ENCODE data around the gene PARP6.
A peak's percentile ranks its signal among the peaks of the same experiment; 100 is the strongest.

The PARP6 gene

DNA sequence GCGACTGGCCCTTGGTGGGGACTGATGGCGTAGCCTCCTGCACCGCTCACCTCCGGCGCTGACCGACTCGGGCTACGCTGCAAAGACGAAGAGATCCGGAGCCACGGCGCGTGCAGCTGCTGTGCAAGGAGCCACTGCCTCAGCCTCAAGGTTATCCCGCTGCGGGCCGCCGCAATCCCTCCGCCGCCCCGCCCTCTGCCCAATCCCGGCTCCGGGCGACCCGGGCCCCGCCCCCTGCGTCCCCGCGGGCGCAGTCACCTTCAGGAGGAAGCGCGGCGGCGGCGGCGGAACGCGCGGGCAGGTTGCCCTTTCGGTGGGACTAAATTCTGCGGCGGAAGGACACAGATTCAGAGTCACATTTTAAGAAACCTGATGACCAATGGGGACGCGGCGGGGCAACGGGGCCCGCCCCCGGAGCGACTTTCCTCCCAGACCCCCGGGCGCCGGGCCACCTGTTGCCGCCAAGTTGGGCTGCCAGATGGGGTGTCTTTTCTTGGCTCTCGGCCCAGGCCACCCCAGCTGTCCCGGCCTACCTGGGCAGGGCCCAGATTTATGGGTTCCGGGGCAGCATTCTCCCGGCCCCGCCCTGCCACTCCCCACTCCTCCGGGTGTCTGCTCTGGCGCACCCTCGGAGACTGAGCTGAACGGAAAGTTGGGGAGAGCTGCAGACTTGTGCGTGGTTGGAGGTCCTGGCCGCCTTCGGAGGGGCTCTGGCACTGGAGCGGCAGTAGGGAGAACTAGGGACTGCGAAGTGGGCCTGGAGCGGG is 41.1 kb downstream of the PARP6 start, which contains the start of gene PKM:
TSS of gene PKM (minus strand) at position 125 of the 767 bp plus-strand sequence. CDS start 12,093 bp downstream, outside the sequence.
- DNase-seq = peak; percentile 95

DNA sequence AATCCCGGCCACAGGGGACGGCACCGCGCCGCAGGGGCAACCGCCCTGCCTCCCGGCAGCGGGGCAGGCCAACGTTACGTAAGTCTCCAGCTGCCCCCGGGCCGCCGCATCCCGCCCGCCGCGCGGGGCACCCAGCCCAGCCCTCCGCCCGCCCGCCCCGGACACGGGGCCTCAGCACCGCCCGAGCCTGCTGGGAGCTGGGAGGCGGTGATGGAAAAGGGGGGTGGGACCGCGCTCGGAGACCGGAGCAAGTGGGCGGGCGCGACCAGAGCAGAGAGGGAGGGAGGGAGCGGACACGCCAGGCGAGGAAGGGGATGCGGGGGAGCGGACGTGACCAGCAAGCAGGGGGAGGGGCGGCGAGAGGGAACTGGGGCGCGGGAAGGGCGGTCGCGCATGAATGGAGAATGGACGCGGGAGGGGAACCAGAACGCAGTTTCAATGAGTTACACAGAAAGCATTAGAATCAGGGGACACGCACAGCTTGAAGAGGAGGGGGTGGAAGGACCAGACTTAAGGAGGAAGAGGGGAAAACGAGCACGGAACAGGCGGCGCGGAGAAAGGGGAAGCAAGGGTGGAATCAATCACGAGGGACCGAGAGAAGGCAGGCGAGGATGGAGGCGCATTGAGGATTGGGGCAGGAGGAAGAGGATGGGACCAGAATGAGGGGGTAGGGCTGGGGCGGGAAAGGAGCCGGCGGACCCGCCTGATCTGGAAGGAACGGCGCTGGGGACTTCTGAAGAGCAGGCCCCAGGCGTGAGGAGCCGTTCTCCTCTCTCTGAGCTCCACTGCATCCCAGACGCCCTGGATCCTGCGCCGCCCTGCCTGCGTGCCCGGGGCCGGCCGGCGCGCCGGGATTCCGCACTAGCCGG is 41.9 kb downstream of the PARP6 start:
- peak; percentile 61 for DNase-seq

DNA sequence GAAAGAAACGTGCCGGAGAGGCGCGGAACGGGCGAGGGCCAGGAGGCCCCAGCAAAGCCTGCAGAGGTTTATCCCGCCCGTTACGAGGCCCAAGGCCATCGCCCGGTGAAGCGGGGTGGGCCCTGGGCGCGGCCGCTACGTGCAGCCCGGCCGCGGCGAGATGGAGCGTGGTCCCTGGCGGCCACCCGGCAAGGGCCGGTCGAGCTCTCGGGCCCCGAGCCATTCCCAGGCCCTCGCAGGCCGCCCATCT is 42.5 kb downstream of the PARP6 start:
- no peak for DNase-seq

DNA sequence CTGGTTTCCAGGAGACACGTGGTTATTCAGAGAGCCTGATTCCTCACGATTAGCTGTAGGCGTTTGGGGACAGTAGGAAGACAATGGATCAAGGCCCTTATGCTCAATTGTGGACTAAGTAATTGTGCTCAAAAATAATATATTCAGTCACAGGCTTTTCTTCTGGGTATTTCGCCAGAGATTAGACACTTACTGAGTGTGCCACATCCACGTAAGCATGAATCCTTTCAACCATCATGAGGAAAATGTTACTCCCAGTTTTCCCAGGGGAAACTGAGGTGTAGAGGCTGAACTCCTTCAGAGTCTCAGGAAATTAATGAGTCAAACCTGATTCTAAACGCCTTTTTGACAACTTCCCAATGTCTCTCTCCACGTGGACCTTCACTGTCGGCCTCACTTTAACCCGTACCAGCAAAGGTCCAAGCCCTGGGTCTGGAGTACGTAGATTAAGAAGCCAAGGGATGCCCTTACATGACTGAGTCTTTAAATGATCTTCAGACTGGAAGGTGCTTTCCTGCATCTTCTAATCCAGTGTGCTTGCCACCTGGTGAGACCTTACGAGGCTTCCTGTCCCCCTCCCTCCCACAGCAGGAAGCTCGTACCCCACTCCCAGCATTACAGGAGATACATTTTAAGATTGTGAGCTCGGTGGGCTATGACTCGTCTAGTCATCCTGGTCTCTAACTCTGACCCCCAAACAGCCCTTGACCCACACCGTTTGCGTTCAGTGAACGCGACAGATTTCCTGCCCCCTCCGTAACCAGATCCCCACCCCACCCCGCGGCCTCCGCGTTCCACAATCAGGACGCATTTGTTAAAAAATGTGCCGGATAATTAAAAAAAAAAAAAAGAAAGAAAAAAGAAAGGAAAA is 43.0 kb downstream of the PARP6 start:
- DNase-seq = no peak

DNA sequence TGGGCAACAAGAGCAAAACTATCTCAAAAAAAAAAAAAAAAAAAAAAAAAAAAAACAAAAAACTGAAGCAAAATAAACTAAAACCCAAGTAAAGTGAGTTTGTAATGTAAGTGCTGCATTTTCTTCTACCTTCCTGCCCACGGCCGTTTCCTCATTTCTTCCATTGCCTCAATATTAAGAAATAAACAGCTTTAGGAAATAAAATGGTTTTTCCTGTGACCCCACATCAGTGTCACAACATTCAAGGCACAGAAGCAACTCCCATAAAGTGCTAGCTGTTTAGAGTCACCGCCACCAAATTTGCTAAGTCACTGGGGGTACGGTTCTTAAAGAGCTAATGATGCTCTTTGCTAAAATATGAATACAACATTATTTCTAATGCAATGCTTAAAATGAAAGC is 44.6 kb downstream of the PARP6 start:
- no peak for DNase-seq

DNA sequence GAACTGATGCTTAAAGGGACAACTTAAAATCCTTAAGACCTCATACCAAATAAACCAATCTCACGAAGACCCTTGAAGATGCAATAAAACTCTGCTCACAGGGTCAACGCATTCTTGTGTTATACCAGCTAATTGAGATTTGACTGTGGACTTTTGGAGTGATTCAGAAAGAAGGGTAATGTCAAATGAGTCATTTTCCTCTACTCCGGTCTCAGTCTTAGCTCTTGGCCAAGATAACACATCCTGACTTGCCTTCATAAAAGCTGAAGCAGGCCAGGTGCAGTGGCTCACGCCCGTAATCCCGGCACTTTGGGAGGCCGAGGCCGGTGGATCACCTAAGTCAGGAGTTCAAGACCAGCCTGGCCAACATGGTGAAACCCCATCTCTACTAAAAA is 45.2 kb downstream of the PARP6 start:
- no peak for DNase-seq

DNA sequence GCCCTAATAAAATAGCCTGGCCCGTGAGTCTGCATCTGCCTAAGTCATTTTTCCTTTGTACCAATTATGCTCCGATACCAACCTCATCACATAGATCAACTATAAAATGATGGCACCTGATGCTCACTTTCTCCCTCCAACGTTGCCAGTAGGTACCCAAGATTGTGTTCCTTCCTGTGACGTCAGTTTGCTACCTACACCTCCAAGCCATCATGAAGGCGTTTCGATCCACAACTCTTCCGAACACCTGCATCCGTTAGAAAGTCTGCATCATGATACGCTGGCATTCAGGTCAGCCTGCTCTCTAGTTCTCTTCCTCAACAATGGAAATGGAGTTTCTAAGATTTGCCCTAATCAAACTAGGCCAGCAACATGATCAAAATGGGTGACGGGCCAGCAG is 49.1 kb downstream of the PARP6 start:
- DNase-seq = no peak

DNA sequence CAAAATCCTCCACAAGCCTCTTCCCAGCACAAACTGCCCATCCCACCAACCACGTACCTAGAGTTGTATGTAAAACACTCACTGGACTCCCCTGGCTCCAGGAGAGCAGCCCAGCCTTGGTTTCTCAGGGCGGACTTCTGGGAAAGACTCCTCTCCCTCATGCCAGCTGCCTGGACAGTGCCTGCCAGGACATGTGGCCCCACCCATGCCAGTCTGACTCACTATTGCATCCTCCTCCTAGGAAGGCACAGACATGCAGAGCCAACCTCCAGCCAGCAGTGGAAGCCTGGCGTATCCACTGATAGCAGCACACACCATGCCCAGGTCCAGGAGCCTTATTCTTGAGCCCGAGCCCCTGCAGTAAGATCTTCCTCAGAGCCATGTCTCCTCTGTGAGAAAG is 50.0 kb downstream of the PARP6 start:
- no peak for DNase-seq

DNA sequence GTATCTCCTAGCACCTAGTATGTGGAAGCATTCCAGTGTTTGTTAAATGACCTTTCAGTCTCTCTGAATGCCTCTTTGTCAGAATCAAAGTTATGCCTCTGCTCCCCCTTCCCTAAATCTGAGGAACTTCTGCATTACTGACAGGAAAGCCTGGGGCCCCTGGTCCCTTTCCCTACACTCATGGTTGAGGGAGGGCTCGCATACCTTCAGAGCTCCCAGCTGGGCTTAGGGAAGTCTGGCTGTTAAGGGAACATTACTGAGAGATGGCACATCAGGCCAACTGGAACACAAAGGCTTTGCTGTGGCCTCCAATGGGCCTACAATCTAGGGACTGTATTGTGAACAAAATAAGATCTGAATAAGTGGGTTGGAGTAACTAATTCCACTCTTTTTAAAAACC is 51.7 kb downstream of the PARP6 start:
- no peak for DNase-seq

DNA sequence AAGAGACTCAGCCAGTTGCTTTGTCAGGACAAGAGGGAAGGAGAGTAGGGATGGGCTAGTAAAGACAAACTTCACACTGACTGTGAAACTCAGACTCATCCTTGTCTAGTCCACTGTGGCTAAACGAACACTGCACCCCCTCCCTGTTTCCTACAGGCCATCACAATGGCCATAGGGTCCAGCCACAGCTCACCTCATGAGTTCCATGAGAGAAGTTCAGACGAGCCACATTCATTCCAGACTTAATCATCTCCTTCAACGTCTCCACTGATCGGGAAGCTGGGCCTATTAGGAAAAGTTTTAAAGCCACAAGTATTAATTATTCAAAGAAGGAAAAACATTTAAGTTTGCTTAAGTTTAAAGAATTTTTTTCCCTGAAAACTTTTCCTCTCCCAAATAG is 55.1 kb downstream of the PARP6 start:
- no peak for DNase-seq

DNA sequence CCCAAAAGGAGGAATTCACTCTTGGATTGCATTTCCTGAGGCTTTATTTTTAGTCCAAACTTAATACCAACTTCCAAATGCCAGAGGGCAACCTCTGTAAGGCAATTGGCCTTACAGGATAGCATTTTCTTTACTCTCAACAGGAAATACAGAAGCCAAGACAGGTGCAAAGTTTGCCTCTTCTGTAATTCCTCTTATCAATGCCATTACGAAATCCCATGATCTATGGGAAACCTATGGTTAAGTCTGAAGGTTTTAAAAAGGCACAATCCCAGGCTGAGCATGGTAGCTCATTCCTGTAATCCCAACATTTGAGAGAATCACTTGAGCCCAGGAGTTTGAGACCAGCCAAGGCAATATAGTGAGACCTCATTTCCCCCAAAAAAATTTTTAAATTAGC is 56.3 kb downstream of the PARP6 start:
- DNase-seq = no peak

DNA sequence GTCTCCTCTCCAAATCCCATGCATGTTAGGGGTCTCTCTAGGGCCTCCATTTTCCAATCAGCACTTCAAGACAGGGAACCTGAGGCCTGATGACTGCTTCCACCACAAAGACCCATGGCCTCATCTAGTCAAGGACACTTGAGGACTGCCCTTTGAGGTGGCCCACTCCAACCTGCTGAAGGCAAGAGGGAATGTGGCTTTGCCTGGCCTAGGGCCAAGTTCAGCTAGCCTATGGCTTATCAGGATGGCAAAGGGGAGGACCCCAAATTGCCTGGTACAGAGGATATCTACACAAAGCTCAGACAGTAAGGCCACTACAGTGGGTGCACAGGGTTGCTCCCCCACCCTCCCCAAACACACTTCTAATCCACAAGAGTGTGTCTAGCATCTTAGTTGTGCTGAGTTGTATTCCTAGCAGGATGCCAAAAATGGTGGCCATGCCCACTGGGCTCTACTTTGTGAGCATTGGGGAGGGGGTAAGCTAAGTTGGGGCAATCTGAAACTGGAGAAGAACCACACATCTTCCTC is 64.7 kb downstream of the PARP6 start:
- no peak for DNase-seq

DNA sequence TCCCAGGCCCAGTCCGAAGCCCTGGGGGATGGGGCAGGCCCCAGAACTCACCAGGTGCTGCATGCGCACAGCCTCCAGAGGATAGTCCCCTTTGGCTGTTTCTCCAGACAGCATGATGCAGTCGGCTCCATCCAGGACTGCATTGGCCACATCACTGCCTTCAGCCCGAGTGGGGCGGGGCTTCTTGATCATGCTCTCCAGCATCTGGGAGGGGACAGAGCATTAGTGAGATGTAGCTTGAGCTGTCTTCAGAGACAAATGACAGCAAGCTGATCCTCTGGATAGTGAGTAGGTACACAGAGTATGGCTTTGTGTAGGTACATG is 65.7 kb downstream of the PARP6 start:
- no peak for DNase-seq

DNA sequence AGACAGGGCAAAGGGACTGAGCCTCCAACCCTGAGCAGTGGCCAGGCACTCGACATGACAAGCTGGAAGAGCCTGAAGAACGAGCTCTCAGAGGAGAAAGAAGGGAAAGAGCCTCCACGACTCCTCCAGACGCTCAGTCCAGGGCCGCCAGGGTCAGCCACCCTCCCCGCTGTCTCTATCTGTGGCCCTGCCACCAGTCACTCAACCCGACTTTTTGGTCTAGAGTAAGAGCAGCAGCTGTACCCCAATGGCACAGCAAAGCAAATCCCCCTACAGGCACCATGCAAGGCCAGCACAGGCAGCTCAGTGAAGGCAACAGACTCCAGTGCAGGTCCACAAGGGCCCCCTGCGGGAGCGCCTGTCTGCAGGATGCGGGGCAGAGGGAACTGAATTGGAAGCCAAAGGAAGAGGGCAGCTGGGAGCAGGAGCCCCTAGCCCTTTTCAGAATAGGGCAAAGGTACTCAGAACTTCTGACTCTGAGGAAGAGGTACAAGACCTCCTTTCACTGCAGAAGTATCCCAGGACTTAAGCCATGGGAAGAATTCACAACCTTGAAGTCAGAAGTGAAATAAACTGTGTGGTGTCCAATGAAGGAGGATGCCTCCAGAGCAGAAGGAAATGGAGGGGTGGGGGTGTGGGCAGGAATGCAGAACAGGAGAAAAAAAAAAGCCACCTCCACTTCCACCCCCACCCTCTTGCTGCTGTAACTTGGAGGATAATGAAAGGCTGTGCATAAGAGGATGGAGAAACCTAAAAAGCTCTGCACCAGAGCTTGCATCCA is 66.3 kb downstream of the PARP6 start:
- DNase-seq = no peak

DNA sequence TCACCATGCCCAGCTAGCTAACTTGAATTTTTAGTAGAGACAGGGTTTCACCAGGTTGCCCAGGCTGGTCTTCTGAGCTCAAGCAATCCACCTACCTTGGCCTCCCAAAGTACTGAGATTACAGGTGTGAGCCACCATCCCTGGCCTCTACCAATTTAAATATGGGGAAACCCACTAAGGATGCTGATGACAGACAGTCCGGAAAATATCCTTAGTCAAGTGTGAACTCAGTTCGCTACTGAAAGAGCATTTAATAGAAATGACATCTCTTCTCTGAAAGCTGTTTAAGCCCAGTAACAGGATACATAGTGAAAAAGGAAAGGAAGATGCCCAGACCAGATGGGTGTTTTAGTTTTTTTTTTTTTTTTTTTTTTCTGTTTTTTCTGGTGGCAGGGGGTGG is 67.1 kb downstream of the PARP6 start:
- DNase-seq = no peak

DNA sequence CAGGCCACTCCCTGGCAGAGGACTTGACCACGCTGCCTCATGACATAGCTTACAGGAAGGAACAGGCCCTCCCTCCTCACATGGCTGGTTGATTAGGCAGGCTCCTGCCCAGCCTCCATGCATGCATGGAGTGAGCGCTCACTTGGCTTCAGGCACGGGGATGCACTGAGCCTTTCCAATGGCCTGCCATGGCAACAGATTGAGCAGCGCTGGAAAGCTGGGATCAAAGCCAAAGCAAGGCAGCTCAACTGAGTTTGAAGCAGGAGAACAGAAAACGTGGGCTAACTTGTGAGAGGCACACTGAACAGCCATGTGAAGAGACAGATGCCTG is 68.9 kb downstream of the PARP6 start:
- DNase-seq = no peak

DNA sequence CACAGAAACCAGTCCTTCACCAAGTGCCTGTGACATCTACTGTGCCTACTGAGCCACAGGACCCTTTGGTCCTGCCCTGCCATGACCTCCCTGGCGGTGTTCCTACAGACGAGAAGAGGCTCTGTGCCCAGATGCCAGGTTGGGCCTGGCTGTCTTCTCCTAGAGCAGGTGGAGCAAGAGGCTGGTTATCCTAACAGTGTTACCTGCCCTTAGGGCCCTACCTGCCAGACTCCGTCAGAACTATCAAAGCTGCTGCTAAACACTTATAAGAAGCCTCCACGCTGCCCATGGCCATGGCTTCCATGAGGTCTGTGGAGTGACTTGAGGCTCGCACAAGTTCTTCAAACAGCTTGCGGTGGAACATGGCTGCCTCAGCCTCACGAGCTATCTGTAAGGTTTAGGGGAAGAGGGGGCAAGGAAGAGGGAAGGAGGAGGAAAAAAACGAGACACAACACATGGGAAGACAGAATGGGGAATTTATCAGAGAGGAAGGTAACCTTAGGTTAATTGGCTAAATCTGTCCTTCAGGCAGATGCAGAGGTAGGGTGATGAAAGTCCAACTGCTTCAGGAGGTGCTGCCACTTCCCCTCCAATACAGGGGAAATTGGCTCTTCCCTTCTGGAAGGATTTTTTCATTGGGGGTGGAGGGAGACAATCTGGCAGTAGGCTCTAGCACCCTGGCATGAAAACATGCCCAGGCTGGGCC is 69.4 kb downstream of the PARP6 start:
- no peak for DNase-seq

DNA sequence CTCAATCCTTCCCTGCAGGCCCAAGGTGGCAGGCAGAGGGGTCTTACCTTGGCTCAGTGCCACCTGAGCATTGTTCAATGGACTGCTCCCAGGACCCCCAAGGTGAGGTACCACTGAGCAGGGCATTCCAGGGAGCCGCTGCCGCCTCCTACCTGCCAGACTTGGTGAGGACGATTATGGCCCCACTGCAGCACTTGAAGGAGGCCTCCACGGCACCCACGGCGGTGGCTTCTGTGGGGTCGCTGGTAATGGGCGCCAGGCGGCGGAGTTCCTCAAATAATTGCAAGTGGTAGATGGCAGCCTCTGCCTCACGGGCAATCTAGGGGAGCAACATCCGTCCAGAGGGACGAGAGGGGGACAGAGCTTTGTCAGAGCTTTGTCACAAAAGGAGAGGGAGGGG is 70.1 kb downstream of the PARP6 start:
- DNase-seq = no peak

DNA sequence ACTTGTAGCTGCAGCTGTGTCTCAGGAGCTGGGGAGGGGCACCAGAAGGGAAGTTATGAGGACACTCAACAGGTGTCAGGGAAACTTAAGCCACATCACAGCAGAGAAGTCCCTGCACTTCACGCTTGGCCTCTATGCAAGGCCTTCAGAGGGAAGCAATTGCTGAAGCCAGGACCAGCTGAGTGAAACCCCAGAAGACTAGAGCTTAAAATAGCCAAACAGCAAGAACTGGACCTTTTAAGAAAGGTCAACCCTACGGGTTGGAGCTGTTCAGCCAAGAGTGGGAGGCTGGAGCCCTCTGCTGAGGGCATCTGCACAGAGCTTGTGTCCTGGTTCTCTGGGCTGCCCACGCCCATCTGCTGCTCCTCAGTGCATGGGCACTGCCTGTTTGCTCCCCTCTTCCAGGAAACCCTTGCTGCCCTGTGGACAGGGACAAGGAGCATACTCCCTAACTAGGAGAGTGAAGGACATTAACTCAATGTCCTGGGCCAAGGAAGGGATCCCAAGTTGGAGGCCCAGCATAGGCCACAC is 70.9 kb downstream of the PARP6 start:
- DNase-seq = no peak

DNA sequence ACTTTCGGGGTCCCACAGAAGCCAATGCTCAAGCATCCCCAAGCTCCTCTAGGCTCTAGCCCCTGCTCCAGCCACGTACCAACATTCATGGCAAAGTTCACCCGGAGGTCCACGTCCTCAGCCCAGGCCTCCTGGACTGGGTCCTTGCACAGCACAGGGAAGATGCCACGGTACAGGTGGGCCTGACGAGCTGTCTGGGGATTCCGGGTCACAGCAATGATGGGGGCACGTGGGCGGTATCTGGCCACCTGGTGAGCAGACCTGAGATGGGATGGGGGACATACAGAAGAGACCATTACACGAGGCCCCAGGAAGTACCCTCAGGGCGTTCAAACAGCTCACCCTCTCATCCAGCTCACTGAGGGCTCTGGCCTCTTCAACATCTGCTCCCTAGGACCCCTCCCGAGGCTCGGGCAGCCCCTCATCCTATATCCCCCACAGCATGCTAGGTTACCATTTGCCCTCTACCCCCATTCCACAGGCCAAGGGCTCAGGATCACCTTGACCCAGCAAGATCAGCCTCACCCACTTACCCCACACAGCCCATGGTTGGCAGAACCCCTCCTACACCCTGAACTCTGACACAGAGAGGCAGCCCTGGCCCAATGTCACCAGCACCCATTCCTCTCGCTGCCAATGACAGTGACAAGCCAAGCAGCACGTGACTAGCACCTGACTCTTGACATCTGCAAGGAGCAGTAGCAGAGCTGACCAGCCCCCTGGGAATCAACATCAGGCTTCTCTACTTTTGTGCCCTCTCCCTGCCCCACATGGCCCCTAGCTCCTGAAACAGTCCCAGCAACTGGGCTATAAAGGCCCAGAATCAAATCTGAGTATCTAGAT is 71.7 kb downstream of the PARP6 start:
- no peak for DNase-seq

DNA sequence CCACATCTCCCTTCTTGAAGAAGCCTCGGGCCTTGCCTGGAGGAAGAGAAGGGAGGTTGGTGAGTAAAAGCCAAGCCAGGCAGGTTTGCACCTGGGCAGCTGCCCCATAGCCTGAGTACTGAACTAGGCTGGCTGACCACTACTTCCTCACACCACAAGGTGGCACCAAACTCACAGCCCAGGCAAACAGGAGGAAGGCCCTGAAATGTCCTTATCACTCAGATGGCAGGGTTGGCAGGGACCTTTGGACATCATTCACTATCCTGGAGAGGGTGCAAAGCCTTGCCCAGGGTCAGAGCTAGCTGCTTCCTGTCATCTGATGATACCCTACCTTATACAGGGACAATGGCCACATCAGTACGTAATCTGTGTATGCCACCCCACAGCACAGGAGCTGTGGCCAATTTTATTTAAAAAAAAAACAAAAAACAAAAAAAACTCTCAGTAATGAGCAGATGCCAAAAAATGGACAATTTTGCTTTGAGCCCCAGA is 72.6 kb downstream of the PARP6 start:
- peak; percentile 40 for DNase-seq
